Putamen (tissue), 1 donor: ENCODE results near the gene CTNNAL1.
"Not testable (repeated sequence)": the region's sequence is repeated elsewhere in the genome, so short reads cannot be mapped to it uniquely, and the experiment has no call there.

Experiments
- DNase-seq: peaks from one replicate; pipeline ENCODE4 v3.0.0-alpha.2; 2016; ENCODE audit warnings: low spot score

The CTNNAL1 gene

DNA sequence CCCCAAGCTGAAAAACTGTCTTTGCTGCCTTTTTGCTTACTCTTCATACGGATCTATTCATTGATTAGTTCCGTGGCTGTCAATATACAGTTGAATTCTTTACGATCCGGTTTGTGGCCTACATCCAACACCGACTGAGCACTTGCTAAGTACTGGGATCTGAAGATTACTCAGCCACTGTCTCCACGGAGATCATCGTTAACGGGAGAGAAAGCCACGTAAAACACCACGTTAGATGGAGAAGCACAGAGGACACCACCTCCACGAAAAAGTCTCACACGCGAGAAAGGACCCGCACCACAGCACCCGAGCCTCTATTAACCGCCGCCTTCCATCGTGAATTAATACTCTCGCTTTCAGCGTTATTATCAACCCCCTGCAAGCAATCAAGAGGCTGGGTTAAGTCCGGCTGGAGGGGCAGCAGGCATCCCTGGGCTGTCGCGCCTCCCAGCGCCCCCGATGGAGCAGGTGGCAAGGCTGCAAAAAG, 80.0 kb downstream of the CTNNAL1 start:
- peak; percentile 33 for DNase-seq

DNA sequence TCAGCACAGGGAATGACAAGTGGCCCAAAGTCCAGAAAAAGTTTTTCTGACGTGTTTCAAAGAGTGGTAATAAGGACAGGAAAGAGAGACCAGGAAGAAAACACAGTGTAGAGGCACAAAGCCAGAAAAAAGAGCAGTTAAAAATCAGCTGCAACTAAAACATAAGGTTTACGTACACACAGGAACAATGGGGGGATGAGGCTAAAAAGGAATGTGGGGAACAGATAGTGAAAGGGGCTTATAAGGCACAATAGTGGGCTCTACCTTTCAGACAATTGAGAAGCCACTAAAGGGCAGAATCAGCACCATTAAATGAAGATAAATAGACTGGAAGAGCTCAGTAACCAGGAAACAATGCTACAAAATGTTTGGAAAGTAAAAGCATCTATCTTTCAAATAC, 84.9 kb downstream of the CTNNAL1 start:
- DNase-seq = no peak

DNA sequence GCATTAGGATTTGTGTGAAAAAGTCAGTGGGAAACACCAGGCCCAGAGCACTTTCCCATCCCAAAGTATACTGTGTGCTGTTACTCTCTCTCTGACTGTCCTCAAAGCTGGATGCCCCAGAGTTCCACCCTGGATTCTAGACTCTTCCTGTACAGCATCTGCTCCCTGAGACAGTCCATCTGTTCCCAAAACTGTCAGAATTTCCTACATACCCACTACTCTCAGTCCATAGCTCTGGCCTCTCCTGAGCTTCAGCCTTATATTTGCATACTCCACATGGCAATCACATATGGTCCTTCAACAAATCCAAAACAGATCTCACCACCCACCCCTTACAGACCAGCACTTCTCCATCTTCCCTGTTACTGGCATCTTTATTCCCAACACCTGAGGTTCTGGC, 88.8 kb downstream of the CTNNAL1 start:
- no peak for DNase-seq

DNA sequence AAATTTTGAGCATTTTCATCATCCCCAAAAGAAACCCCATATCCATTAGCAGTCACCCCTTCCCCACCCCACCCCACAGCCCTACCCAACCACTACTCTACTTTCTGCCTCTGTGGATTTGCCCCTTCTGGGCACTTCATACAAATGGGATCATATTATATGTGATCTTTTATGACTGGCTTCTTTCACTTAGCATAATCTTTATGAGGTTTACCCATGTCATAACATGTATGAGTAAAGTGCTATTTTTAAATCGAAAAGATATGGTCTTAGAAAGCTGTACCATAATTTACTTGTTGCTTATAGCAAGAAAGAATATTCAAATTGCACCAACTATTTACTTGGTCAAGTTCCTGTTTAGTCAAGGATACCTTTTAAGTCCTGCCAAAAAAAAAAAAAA, 92.1 kb downstream of the CTNNAL1 start:
- DNase-seq = no peak

DNA sequence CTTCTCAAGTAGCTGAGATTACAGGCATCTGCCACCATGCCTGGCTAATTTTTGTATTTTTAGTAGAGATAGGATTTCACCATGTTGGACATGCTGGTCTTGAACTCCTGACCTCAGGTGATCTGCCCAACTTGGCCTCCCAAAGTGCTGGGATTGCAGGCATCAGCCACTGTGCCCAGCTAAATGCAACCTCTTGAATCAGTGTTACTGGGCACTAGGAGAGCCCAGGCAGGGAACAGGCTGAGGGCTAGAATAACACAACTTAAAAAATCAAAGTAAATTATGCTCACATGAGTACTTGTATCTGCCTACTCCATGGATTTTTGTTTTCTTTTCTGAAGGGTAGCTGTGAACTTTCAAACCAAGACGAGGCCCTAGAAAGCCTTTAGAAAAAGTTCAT, 92.9 kb downstream of the CTNNAL1 start:
- DNase-seq = not testable (repeated sequence)

DNA sequence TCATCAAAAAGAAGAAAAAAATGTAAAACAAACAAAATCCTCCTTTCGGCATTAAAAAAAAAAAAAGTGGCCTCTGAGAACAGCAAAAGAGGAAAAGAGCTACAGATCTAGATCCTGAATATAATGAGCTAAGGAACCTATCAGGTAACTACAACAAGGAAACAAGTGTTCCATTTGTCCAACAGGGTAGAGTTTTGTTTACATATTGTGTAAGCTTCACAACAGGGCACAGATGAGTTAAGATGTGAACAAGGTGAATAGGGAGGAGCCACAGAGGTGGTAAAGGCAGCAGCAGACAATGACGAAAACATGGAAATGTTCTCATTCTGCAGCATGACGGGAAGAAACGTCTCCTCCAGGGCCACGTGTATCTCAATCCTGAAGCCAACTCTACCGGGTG, 93.8 kb downstream of the CTNNAL1 start:
- DNase-seq = no peak

DNA sequence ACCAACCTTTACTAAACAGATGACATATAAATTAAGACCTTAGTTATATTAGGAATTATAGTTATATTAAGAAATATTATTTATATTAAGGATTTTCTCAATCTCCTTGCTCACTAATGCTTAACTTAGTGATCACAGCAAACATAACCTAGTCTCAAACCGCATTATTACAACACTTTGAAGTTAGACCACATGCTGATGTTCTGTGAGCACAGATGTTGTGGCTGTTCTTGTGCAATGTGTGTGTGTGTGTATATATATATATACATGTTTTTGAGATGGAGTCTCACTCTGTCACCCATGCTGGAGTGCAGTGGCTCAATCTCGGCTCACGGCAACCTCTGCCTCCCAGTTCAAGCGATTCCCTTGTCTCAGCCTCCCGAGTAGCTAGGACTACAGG, 99.9 kb downstream of the CTNNAL1 start:
- DNase-seq = no peak

DNA sequence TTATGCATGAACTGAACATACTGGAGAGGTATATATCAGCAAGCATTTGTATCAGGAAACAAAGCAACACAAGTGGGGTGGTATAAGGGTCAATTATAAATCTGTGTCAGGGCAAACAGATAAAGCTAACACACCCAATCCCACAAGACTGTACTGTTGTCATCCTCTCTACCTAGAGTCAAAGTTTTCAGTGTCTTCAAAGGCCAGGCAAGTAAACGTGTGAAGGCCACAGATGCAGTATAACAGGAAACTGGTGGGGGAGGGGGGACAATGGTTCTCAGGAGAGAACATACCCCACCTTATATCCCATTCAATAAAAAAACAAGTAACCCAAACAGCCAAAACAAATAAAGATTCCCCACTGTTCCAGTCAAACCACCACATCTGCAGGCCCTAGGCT, 101.5 kb downstream of the CTNNAL1 start:
- no peak for DNase-seq

DNA sequence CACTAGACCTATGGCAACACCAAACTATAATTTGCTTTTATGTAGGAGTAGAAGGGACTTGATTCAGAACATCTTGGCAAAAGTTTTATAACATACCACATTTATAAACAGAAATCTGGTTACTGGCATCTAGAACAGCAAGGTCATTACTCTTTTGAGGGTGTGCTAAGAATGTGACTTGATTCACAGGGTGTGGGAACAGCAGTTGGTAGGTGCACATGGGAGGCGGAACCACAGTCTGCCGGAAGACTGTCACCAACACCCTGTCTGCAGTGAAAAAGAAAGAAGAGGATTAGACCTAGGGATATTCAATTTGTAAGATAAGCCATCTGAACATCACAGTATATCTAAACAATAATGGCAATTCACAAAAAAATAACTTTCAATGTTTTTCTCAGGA, 102.4 kb downstream of the CTNNAL1 start:
- DNase-seq = no peak

DNA sequence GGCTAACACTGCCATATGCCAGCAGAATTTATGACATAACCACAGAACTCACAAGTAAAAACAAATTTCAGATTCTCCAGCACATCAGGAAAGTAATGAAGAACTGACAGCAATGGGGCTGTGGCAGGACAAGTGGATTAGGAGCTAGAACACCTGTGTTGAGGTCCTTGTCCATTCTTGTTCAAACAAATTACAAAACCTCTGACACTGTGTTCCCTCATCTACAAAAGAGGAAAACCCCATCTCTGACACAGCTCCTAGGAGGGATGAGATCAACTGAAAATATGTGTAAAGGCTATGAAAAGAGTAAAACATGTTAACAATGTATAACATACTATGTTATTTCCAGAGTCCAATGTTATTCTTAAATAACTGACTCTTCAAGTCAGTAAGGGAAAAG, 102.9 kb downstream of the CTNNAL1 start:
- no peak for DNase-seq

DNA sequence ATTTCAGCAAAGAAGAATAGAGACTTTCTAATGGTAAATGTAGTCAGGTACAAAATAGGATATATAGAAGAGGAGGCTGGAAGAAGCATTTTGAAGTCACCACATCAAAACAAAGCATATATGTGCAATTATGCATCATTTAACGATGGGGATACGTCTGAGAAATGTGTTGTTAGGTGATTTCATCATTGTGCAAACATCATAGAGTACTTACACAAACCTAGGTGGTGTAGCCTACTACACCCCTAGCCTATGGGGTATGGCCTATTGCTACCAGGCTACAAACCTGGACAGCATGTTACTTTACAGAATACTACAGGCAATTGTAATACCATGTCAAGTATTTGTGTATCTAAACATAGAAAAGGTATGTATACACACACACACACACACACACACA, 107.8 kb downstream of the CTNNAL1 start:
- no peak for DNase-seq

DNA sequence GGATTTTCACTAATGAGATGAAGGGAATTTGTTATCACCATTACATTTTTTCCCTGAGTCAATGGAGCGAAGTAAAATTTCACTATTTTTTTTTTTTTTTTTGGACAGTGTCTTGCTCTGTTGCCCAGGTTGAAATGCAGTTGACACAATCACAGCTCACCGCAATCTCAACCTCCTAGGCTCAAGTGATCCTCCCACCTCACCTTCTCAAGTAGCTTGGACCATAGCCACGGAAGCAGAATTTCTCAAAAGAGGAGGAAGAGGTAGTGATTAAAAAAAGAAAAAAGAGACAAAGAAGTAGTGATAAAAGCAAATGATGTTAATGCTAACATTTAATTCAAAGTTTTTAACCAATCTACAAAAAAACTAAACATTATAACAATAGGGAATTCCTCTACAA, 109.1 kb downstream of the CTNNAL1 start:
- no peak for DNase-seq

DNA sequence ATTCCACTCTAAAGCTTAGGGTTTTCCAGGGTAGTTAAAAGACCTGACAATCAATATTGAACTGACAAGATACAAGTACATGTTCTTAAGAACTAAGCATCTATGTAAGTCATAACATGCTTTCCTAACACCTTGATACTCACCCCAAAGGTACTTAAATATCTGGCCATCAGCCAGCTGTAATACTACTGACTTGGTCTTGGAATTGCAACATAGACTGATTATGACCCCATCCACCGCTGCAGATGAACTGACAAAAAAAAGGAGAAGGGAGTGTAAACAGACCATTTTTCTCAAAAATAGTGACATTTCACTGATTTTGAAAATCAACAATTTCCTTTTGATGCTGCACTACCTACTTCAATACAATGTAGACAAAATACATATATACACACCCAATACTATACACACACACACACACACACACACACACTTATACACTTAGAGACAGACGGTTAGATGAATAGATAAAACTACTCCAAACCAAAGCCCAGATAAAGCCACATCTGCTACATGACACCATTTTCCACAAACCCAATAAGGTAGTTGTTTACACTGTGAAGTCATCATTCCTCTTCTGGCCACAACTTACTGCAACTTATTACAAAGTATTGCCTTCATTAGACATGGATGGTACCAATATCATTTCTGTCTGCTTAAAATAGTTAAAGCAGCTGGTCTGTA, 109.7 kb downstream of the CTNNAL1 start:
- no peak for DNase-seq

DNA sequence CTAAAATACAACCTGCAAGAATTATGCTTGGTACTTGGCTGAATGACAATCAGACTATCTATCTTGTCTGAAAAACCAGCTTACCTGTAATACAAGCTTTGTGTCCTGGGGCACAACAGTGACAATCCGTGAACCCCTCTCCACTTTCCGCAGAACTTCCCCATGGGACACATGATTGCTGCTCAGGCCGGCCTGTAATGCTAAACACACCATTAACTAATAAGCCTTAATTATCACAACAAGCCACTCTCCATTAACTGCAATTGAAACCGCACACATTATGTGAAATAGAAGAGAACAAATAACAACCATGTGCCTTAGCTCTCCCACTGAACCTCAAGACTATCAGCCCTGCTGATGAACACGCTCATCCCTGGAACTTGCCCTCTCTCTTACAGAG, 113.1 kb downstream of the CTNNAL1 start:
- no peak for DNase-seq

DNA sequence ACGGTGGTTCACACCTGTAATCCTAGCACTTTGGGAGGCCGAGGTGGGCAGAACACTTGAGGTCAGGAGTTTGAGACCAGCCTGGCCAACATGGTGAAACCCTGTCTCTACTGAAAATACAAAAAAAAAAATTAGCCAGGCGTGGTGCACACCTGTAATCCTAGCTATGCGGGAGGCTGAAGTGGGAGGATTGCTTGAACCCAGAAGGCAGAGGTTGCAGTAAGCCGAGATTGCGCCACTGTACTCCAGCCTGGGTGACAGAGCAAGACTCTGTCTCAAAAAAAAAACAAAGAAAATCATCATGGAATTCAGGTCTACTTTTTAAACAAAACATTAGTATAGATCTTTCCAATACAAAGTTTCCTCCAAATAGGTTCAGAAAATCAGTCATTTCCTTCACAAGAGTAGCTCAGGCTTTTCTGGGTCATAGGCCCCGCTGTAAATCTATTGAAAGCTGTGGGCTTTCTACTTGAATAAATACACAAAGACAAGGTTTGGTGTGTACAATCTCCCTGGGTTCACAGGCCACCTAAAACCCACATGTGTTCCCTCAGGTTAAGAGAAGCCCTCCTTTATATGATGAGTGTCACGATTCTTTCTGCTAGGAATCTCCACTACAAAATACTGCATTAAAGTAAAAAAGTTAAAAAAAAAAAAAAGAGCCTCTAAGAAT, 114.1 kb downstream of the CTNNAL1 start:
- not testable (repeated sequence) for DNase-seq

DNA sequence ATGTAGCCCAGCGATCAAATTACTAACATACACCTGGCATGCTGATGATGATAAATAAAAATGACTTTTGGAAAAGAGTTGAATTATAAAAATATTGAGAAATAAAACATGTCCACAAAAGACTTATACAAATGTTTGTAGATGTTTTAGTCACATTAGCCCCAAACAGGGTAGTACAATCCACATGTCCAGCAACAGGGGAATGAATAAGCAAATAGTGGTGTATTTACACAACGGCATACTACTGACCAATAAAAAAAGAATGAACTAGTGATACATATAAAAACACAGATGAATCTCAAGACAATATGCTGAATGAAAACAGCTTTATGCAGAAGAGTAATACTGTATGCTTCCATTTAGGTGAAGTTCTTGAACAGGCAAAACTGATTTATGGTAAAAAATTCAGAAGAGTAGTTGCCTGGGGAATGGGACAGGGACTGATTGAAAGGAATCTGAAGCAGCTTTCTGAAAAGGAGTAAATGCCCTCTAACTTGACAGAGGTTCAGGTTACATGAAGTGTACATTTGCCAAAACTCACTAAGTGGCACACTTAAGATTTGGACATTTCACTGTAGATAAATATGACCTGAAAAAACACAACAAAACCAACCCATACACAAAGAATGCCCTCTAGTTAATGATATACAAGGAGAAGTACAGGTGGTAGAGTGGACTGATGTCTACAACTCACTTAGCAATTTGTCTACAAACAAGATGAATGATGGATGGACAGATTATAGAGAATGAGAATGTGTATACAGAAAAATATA, 115.8 kb downstream of the CTNNAL1 start:
- no peak for DNase-seq

DNA sequence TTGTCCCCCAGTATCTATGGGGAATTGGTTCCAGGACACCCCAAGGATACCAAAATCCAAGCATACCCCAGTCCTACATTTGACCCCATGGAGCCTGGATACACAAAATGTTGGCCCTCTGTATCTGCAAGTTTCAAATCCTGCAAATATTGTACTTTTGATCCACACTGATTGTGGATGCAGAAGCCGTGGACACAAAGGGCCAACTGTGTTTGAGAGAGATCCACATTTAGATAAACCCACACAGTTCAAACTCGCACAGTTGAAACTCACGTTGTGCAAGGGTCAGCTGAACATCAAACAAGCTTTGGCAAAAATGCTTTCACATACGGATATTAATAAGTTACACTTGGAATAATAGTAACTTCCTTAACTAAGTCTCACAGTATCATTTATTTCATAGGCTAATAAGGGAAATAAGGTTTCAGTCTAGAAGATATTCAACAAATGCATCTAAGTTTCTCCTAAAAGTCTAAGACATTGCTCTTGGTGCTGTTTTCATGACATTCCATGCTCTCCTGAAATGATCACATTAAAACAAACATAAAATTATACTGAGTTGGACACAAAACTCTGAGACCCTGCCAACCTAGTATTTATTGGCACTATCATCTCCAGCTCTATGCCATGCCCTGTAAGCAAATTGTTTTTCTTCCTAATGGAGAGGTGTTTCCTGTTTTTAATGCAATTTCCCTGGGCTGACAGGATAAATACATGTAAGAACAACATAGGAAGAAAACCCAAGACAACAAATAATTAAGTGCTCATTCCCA, 118.9 kb downstream of the CTNNAL1 start:
- no peak for DNase-seq
